GM23338 (cell line): ENCODE results near the gene AMPH. TPM values are rescaled to one million over a fixed set of nuclear protein-coding genes. Genes with fewer than 3 reads are reported as not detected.

Source experiments
- ATAC-seq: fragments of 200-7000 bp; cut with Tn5 transposase; 3 replicates; pipeline ENCODE4 v1.9.1; 2020
- DNase-seq: peaks from one replicate; pipeline ENCODE4 v3.0.0-alpha.2; 2015; ENCODE audit warnings: low spot score
- H2AFZ ChIP-seq: fragments of 200-600 bp; sonication (generic); 2 replicates; pipeline ENCODE4 v1.8.0; 2016; ENCODE audit warnings: antibody characterized with exemption, mild to moderate bottlenecking, moderate library complexity
- H3F3A ChIP-seq: fragments of 200-600 bp; sonication (generic); replicated peaks from 2 replicates; pipeline ENCODE4 v1.8.0; 2017; ENCODE audit warnings: antibody characterized with exemption, mixed run types, low read depth
- H3K27ac ChIP-seq: fragments of 200-600 bp; sonication (generic); 2 replicates; pipeline ENCODE4 v1.6.1; 2016; ENCODE audit warnings: low read depth
- H3K27me3 ChIP-seq: fragments of 200-600 bp; sonication (generic); 2 replicates; pipeline ENCODE4 v1.8.0; 2016; ENCODE audit warnings: mild to moderate bottlenecking, mixed run types, moderate library complexity; ENCODE audit not compliant: insufficient read depth
- H3K36me3 ChIP-seq: fragments of 200-600 bp; sonication (generic); 2 replicates; pipeline ENCODE4 v1.8.0; 2016; ENCODE audit warnings: mild to moderate bottlenecking; ENCODE audit not compliant: insufficient read depth
- H3K4me1 ChIP-seq: fragments of 200-600 bp; sonication (generic); 2 replicates; pipeline ENCODE4 v1.8.0; 2016; ENCODE audit warnings: mild to moderate bottlenecking, moderate library complexity; ENCODE audit not compliant: insufficient read depth
- H3K4me2 ChIP-seq: fragments of 200-600 bp; sonication (generic); 2 replicates; pipeline ENCODE4 v1.7.1; 2017; ENCODE audit warnings: mixed run types
- H3K4me3 ChIP-seq: fragments of 200-600 bp; sonication (generic); 2 replicates; pipeline ENCODE4 v1.6.1; 2016; ENCODE audit warnings: mixed run types
- H3K79me2 ChIP-seq: fragments of 200-600 bp; sonication (generic); replicated peaks from 2 replicates; pipeline ENCODE4 v1.8.0; 2017; ENCODE audit warnings: mild to moderate bottlenecking; ENCODE audit not compliant: insufficient read depth
- H3K9me2 ChIP-seq: fragments of 200-600 bp; sonication (generic); 2 replicates; pipeline ENCODE4 v1.8.0; 2017; ENCODE audit not compliant: insufficient read depth
- H4K20me1 ChIP-seq: fragments of 200-600 bp; sonication (generic); replicated peaks from 2 replicates; pipeline ENCODE4 v1.8.0; 2017; ENCODE audit warnings: mild to moderate bottlenecking; ENCODE audit not compliant: insufficient read depth
- H3K27ac Mint-ChIP-seq: 2 replicates; pipeline ENCODE4 v1.8.0; 2020; ENCODE audit warnings: inconsistent platforms, mild to moderate bottlenecking, moderate library complexity, mixed read lengths
- H3K27me3 Mint-ChIP-seq: 3 replicates; pipeline ENCODE4 v1.8.0; 2022; ENCODE audit warnings: low read depth, mild to moderate bottlenecking, moderate library complexity, mixed read lengths, inconsistent platforms; ENCODE audit not compliant: insufficient read depth, poor library complexity
- H3K36me3 Mint-ChIP-seq: 3 replicates; pipeline ENCODE4 v1.8.0; 2021; ENCODE audit warnings: low read depth, mild to moderate bottlenecking, inconsistent platforms, moderate library complexity, mixed read lengths
- H3K4me1 Mint-ChIP-seq: 3 replicates; pipeline ENCODE4 v1.8.0; 2020; ENCODE audit warnings: mild to moderate bottlenecking, inconsistent platforms, mixed read lengths
- H3K4me3 Mint-ChIP-seq: 3 replicates; pipeline ENCODE4 v1.8.0; 2021; ENCODE audit warnings: moderate library complexity, mild to moderate bottlenecking, inconsistent platforms, mixed read lengths
- H3K9me3 Mint-ChIP-seq: 3 replicates; pipeline ENCODE4 v1.8.0; 2020; ENCODE audit warnings: moderate library complexity, mild to moderate bottlenecking, inconsistent platforms, mixed read lengths
- CREB1 ChIP-seq: fragments of 250-450 bp; sonication (Bioruptor Pico); IDR thresholded peaks from 2 replicates; pipeline ENCODE4 v1.5.0; 2020; ENCODE audit warnings: low read depth, mild to moderate bottlenecking, moderate library complexity
- EZH2 ChIP-seq: fragments of 200-600 bp; sonication (generic); IDR thresholded peaks from one replicate; pipeline ENCODE4 v1.8.0; 2017; ENCODE audit warnings: antibody characterized with exemption, mild to moderate bottlenecking, low read depth; ENCODE audit not compliant: unreplicated experiment
- EZH2phosphoT487 ChIP-seq: fragments of 200-600 bp; sonication (generic); IDR thresholded peaks from one replicate; pipeline ENCODE4 v1.8.1; 2018; ENCODE audit warnings: antibody characterized with exemption; ENCODE audit not compliant: unreplicated experiment
- JUNB ChIP-seq: IDR thresholded peaks from one replicate; pipeline ENCODE4 v1.6.1; 2016; ENCODE audit warnings: antibody characterized with exemption; ENCODE audit not compliant: unreplicated experiment
- NANOG ChIP-seq: IDR thresholded peaks from 2 replicates; pipeline ENCODE4 v1.6.1; 2016; ENCODE audit warnings: antibody characterized with exemption, borderline replicate concordance
- POLR2AphosphoS5 ChIP-seq: IDR thresholded peaks from 2 replicates; pipeline ENCODE4 v1.6.1; 2016; ENCODE audit warnings: antibody characterized with exemption, low read depth
- STAT1 ChIP-seq: IDR thresholded peaks from one replicate; pipeline ENCODE4 v1.6.1; 2016; ENCODE audit warnings: antibody characterized with exemption; ENCODE audit not compliant: unreplicated experiment
- ZNF114 ChIP-seq: fragments of 250-450 bp; sonication (Bioruptor Pico); IDR thresholded peaks from 2 replicates; pipeline ENCODE4 v1.5.0; 2020; ENCODE audit warnings: mild to moderate bottlenecking, moderate library complexity
- ZNF331 ChIP-seq: fragments of 250-450 bp; sonication (Bioruptor Pico); IDR thresholded peaks from 2 replicates; pipeline ENCODE4 v1.5.0; 2020; ENCODE audit warnings: low read depth, mild to moderate bottlenecking, moderate library complexity
- ZNF462 ChIP-seq: fragments of 250-450 bp; sonication (Bioruptor Pico); IDR thresholded peaks from 2 replicates; pipeline ENCODE4 v1.5.0; 2020; ENCODE audit warnings: mild to moderate bottlenecking, moderate library complexity
- polyA plus RNA-seq: library from polyadenylated mRNA; unstranded; fragments of >200 nt; fragmentation: Nextera tagmentation; extraction: Ambion mirVana; gene quantifications from 2 replicates; pipeline ENCODE4 v1.2.1, GENCODE V29; 2016
- total RNA-seq: library from RNA; depleted of rRNA; stranded (reverse); fragments of >200 nt; shearing (Covaris generic); gene quantifications from 2 replicates; pipeline ENCODE4 v1.2.3, GENCODE V29; 2014
- TF ChIP-seq, protein P1 (sequence below), 2 experiments: fragments of 200-600 bp in 1 of 2; sonication (generic) in 1 of 2; conservative IDR thresholded peaks; 2 replicates each; pipeline versions ENCODE4 v1.5.1 to v1.6.1; 2016 to 2017; ENCODE audit warnings: antibody characterized with exemption in 2 of 2, low read depth in 2 of 2, mild to moderate bottlenecking in 2 of 2, moderate library complexity in 1 of 2
- TF ChIP-seq, protein P2 (sequence below): IDR thresholded peaks from one replicate; pipeline ENCODE4 v1.6.1; 2018; ENCODE audit warnings: antibody characterized with exemption; ENCODE audit not compliant: unreplicated experiment
- TF ChIP-seq, protein P3 (sequence below): IDR thresholded peaks from 2 replicates; pipeline ENCODE4 v1.6.1; 2016; ENCODE audit warnings: antibody characterized with exemption

AMPH gene
- total and polyA plus RNA-seq, 2 experiments from 2014 or later = 4.8 to 10.2 TPM

GRCh38 chr7:38655833-38656774 lies 24.9 kb upstream of the AMPH start:
- ATAC-seq = no peak
- Histone ChIP-seq H2AFZ (no peak overlapping the region), H3F3A (no peaks in the 10 kb centered on the region), H3K9me2 (no peaks in the 10 kb centered on the region; the same call in 1 of the 2 replicates), H4K20me1 (no peaks in the 10 kb centered on the region), H3K4me3 (no peak overlapping the region), H3K27ac (no peak overlapping the region), H3K27me3 (no peaks in the 10 kb centered on the region), H3K4me1 (peaks cover 7% of the 10 kb centered on the region), H3K79me2 (no peaks in the 10 kb centered on the region), H3K4me2 (no peak overlapping the region), H3K36me3 (no peaks in the 10 kb centered on the region)
- no peak overlapping the region for H3K27ac Mint-ChIP-seq
- peaks cover 3% of the 10 kb centered on the region for H3K9me3 Mint-ChIP-seq
- DNase-seq = no peak
- H3K4me1 Mint-ChIP-seq = peaks cover 14% of the 10 kb centered on the region; the same call in 2 of the 3 replicates
- no peaks in the 10 kb centered on the region; the same call in 2 of the 3 replicates for H3K36me3 Mint-ChIP-seq
- H3K4me3 Mint-ChIP-seq = no peak overlapping the region
- no peak for TF ChIP-seq EZH2
- TF ChIP-seq, protein P1, sequence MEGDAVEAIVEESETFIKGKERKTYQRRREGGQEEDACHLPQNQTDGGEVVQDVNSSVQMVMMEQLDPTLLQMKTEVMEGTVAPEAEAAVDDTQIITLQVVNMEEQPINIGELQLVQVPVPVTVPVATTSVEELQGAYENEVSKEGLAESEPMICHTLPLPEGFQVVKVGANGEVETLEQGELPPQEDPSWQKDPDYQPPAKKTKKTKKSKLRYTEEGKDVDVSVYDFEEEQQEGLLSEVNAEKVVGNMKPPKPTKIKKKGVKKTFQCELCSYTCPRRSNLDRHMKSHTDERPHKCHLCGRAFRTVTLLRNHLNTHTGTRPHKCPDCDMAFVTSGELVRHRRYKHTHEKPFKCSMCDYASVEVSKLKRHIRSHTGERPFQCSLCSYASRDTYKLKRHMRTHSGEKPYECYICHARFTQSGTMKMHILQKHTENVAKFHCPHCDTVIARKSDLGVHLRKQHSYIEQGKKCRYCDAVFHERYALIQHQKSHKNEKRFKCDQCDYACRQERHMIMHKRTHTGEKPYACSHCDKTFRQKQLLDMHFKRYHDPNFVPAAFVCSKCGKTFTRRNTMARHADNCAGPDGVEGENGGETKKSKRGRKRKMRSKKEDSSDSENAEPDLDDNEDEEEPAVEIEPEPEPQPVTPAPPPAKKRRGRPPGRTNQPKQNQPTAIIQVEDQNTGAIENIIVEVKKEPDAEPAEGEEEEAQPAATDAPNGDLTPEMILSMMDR (conservative IDR thresholded peaks at IDR 0.05; ENCODE audit: low read depth in 2 of 2) = no peak
- TF ChIP-seq, protein P2, sequence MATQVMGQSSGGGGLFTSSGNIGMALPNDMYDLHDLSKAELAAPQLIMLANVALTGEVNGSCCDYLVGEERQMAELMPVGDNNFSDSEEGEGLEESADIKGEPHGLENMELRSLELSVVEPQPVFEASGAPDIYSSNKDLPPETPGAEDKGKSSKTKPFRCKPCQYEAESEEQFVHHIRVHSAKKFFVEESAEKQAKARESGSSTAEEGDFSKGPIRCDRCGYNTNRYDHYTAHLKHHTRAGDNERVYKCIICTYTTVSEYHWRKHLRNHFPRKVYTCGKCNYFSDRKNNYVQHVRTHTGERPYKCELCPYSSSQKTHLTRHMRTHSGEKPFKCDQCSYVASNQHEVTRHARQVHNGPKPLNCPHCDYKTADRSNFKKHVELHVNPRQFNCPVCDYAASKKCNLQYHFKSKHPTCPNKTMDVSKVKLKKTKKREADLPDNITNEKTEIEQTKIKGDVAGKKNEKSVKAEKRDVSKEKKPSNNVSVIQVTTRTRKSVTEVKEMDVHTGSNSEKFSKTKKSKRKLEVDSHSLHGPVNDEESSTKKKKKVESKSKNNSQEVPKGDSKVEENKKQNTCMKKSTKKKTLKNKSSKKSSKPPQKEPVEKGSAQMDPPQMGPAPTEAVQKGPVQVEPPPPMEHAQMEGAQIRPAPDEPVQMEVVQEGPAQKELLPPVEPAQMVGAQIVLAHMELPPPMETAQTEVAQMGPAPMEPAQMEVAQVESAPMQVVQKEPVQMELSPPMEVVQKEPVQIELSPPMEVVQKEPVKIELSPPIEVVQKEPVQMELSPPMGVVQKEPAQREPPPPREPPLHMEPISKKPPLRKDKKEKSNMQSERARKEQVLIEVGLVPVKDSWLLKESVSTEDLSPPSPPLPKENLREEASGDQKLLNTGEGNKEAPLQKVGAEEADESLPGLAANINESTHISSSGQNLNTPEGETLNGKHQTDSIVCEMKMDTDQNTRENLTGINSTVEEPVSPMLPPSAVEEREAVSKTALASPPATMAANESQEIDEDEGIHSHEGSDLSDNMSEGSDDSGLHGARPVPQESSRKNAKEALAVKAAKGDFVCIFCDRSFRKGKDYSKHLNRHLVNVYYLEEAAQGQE = no peak
- TF ChIP-seq, protein P3, sequence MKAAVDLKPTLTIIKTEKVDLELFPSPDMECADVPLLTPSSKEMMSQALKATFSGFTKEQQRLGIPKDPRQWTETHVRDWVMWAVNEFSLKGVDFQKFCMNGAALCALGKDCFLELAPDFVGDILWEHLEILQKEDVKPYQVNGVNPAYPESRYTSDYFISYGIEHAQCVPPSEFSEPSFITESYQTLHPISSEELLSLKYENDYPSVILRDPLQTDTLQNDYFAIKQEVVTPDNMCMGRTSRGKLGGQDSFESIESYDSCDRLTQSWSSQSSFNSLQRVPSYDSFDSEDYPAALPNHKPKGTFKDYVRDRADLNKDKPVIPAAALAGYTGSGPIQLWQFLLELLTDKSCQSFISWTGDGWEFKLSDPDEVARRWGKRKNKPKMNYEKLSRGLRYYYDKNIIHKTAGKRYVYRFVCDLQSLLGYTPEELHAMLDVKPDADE = no peak
- TF ChIP-seq ZNF462 (CRISPR knock-in tag) = no peak
- no peak for TF ChIP-seq ZNF331 (CRISPR knock-in tag)
- no peak for TF ChIP-seq JUNB
- no peak for TF ChIP-seq STAT1
- no peak for TF ChIP-seq POLR2AphosphoS5
- TF ChIP-seq NANOG = no peak
- no peak for TF ChIP-seq CREB1 (CRISPR knock-in tag)
- TF ChIP-seq ZNF114 = no peak
- TF ChIP-seq EZH2phosphoT487 = no peak
- H3K27me3 Mint-ChIP-seq = peaks cover 5% of the 10 kb centered on the region
